ENCODE measurements around the gene PAPOLG.

DNA sequence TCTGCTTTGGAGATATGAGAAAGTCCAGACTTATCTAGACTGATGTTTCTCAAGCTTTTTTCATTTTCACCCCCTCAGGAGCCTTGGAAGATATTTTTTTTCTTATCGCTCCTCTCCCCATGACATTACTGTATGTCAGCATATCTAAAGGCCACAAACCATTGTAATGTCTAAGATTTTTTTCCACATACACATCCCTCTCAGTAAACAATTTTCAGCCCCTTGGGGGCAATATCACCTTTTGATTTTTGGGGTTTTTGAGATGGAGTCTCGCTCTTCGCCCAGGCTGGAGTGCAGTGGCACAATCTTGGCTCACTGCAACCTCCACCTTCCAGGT is 65.0 kb downstream of the PAPOLG start:
- TF ChIP-seq, protein P1, sequence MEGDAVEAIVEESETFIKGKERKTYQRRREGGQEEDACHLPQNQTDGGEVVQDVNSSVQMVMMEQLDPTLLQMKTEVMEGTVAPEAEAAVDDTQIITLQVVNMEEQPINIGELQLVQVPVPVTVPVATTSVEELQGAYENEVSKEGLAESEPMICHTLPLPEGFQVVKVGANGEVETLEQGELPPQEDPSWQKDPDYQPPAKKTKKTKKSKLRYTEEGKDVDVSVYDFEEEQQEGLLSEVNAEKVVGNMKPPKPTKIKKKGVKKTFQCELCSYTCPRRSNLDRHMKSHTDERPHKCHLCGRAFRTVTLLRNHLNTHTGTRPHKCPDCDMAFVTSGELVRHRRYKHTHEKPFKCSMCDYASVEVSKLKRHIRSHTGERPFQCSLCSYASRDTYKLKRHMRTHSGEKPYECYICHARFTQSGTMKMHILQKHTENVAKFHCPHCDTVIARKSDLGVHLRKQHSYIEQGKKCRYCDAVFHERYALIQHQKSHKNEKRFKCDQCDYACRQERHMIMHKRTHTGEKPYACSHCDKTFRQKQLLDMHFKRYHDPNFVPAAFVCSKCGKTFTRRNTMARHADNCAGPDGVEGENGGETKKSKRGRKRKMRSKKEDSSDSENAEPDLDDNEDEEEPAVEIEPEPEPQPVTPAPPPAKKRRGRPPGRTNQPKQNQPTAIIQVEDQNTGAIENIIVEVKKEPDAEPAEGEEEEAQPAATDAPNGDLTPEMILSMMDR (IDR thresholded peaks at IDR 0.05) = no peak
- TF ChIP-seq POLR2A (IDR thresholded peaks at IDR 0.05) = no peak
